Glomerular visceral epithelial cell (primary cell): ENCODE results near the gene SLC6A9.

Experiments used
- DNase-seq: peaks from one replicate; pipeline ENCODE4 v3.0.0-alpha.2; 2016; ENCODE audit errors: extremely low spot score

SLC6A9 gene

DNA sequence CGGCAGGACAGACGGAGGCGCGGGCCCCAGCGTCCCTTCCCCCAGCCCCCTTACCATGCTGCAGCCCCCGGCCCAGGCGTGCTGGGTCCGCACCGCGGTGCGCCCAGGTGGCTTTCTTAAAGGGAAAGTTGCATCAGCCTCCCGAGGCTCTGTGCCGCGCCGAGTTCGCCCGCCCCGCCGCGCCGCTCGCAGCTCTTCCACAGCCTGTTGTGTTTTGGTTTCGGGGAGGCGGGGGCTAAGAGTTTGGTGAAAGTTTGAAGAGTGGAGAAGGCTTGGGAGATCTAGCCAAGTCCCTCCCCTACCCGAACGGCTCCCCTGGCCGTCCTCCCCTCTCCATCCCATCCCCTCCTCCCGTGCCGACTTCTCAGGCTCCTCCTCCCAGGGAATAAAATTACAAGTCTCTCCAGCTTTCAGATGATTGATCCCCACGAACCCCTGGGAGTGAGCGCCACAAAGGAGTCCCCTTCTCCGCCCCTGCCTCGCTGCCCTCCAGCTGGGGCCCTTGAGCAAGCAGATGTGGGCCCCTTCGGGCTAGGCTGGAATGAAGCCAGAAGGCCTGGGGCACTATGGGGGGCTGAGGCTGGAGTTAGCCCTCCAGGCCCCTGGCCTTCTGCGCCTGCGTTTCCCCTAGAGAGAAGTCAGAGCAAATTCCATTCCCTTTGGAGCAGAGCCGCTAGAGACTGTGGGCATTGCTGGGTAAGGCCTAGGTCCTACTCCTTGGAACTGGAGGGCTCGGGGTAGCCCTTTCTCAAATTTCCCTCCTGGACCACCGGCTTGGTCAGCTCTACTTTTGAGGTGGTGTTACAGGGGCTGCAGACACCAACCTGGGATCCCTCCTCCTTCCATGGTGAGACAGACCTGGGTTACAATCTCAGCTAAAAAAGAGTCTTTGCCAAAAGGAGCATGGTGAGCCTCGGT is at the start of gene SLC6A9:
SLC6A9 (minus strand) TSS at position 211 of the 918 bp plus-strand sequence. CDS start 7,185 bp downstream, outside the sequence.
- DNase-seq = no peak

DNA sequence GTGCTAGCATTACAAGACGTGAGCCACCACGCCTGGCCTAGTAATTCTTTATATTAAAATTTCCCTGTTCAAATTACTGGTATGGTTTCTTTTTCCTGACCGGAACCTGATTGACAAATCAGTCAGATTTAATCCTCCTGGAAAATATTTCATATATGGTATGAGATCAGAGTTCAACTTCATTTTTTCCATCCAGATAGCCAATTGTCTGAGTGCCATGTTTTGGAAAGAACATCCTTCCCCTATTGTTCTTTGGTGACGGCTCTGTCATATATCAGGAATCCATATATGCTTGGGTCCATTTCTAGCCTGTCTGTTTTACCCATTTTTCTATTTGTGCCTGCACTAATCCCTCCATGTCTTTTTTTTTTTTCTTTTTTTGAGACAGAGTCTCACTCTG is 48.3 kb upstream of the SLC6A9 start:
- DNase-seq = no peak

DNA sequence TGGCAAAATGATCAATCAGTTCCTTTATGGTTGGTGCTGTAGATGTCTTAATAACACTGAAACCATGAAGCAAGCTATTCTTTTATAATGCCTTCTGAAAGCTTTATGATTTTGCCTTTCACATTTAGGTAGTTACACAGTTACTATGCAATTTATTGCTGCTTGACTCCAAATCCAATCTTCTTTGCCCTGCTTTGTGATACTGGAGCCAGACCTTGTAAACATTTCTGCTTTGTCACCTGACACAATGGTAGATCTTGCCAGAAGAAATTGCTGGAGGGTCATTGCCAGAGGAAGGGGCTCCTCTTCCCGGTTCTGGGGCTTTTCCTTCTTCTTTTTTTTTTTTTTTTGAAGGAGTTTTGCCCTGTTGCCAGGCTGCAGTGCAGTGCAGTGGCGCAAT is 46.8 kb upstream of the SLC6A9 start:
- DNase-seq = no peak

DNA sequence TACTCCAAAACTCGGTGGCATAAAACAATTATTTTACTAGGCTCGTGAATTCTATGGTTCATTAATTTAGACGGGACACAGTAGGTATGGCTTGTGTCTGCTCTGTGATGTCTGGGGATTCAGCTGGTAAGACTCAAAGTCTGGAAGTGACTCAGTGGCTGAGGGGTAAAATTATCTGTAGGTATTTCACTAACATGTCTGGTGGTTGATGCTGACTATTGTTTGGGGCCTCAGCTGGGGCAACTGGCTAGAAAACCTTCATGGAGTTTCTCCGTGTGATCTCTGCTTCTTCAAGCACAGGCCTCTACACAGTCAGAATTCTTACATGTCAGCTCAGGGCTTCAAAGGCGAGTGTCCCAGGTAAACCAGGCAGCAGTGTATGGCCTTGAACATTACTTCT is 46.2 kb upstream of the SLC6A9 start:
- no peak for DNase-seq

DNA sequence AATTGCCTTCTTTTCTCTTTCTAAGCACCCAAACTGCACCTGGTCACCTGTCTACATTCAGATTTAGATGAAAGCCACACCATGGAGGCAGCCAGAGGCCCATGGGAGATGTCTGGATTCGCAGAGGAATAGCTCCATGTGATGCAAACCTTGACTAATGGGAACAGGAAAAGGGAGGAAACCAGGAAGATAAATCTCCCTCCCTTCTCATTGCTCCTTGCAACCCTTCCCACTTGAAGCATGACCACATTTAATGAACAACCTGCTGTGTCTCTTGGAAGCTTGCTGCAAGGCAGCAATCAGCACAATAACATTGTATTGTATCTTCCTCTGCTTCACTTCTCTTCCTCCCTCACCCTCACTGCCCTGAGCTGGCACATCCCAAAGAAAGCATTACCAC is 44.8 kb upstream of the SLC6A9 start:
- no peak for DNase-seq

DNA sequence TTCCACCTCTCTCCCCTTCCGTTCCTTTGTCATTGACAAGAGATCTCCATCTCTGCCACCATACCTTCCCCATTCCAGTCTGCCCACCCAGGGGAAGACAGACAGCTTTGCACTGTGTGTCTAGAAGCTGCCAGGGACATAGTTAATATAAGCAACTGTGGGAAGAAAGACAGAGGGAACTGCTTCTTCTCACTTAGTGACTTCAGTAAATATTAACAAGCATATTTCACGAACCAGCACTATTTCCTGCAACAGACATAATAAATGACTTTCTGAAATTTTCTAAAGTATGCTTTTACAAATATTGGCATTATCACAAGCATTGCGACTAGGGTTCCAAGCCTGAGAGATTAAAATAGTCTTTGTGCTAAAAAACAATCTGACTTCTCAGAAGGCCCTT is 43.2 kb upstream of the SLC6A9 start:
- DNase-seq = no peak

DNA sequence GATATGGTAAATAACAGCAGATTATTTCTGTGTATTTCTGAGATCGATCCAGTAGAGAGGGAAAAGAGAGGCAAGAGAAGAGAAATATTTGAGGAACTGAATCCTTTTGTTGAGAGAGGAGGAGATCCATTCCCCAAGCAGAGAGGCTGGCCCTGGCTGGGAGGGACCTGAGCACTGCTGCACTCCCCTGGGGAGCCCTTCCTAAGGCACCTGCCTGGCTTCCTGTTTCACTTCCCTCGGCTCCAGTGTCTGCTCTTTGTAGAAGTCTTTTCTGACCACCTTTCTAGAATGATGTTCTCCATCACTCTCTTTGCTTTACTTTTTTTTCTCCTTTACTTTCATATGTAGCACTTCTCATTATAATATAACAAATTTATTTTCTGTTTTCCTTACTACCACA is 42.3 kb upstream of the SLC6A9 start:
- no peak for DNase-seq

DNA sequence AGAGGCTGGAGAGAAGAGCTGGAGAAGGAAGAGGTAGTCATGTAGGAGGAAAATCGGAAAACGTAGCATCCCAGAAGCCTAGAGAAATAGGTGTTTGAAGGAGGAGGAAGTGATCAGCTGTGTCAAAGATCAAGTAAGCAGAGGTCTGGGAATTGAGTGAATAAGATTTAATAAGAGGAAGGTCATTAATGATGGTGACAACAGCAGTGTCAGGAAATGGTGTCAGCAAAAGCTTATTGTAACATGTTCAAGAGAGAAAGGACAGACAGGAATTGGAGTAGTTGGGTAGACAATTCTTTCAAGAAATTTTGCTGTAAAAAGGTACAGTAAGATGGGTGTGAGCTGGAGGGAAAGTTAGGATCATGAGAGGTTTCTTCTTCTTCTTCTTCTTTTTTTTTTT is 41.6 kb upstream of the SLC6A9 start:
- no peak for DNase-seq

DNA sequence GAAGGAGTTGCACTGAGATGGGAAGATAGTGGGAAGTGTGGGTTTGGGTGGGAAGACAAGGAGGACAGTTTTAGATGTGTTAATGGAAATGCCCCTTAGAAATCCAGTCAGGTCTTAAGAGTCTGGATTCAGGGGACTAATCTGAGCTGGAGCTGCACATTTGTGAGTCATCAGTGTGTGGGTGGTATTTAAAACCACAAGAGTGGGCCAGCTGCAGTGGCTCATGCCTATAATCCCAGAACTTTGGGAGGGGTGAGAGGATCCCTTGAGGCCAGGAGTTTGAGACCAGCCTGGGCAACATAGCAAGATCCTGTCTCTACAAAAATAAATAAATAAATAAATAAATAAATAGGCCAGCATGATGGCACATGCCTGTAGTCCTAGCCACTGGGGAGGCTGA is 40.9 kb upstream of the SLC6A9 start:
- DNase-seq = peak; percentile 70

DNA sequence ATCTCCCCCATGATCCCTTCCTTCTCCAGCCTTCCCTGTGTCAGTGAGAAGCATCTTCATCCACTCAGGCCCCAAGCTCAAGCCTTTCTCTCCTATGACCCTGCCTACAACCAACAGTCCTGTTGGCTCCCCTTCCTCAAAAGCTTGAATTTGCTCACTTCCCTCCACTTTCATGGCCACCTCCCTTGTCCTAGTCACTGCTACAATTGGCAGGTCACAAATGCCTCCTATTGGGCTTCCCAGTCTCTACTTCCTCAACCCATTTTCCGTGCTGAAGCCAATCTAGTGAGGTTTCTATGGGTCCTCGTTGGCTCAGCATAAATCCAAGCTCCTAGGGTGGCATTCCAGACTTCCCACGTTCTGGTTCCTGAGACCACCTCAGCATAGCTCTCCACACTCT is 40.2 kb upstream of the SLC6A9 start:
- no peak for DNase-seq

DNA sequence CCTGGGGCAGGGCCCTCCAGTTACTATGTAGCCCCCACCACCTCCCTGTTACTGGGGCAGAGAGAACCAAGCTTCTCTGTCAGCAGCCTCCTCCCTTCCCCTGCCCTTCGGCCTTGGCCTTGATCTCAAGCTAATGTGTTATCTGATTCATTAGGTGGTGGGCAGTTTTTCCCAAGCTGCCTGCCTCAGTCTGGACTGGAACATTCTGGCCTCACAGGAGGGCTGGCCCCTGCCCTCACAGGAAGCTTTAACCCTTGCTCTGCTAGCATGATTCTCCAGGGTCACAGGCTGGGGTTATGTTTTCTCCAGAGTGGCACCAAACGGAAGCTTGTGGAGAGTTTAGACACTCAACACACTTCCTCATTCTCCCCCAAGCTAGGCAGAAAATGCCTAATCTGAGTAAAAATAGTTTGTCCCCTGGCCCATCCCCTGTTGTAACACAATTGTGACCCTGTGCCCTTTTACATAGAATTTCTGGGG is 37.2 kb upstream of the SLC6A9 start:
- no peak for DNase-seq

DNA sequence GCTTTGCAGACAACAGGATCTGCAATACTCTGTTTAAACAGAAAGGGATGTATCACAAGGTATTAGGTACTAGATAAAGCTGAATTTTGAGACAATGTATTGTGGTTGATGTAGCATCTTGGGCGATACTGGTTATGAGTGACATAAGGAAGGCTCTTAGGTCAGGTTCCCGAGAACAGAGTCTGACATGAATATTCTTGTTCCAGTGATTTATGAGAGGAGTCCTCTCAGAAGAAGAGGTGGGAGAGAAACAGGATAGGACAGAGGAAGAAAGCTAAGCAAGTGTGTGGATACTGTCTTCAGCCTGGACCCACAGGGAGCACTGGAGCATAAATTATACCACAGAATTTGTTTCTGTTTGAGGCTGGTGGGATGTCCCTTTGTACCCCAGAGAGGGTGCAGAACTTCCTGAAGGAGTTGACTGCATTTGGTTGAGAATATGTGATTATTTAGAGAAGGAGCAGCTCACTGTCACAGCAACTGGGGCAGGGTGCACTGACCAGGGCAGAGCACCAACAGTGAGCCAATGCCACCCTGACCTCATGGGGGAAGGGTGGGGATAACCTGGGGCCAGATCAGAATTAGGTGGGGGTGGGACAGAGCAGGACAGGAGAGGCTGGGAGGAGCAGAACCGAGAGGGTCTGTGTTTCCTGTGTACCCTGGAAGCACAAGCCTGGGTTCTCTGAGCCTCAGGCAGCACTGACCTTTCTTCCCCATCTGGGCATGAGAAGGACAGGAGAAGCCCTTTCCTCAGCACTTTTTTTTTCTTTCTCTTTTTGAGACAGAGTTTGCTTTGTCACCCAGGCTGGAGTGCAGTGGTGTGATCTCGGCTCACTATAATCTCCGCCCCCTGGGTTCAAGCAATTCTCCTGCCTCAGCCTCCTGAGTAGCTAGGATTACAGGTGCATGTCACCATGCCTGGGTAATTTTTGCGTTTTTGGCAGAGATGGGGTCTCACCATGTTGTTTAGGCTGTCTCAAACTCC is 36.3 kb upstream of the SLC6A9 start:
- no peak for DNase-seq

DNA sequence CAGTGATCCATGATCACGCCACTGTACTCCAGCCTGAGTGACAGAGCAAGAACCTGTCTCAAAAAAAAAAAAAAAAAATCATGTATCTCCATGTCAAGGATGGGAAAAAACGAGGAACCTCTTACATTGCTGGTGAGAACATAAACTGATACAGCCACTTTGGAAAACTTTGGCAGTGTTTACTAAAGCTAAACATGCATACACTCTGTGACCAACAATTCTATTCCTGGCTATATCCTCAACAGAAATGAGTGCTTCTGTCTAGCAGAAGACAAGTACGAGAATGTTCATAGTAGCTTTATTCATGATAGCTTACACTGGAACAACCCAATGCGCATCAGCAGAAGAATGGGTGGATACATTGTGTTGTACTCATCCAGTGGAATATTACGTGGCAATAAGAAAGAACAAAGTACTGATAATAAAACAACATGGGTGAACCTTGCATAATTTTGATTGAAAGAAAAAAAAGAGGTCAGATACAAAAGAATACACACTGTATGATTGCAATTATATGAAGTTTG is 31.5 kb upstream of the SLC6A9 start:
- no peak for DNase-seq

DNA sequence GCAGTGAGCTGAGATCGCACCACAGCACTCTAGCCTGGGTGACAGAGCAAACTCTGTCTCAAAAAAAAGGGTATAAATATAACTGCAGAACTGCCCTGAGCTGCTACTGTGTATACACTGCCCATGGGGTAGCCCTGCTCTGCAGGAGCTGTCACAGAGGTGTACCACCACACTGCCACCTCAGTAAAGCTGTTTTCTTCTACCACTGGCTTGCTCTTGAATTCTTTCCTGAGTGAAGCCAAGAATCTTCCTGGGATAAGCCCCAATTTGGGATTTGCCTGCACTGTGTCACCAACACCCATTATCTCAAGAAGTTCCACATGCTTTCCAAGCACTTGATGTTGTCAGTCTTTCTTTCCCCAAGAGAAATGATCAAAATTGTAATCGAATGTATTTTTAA is 30.6 kb upstream of the SLC6A9 start:
- DNase-seq = no peak

DNA sequence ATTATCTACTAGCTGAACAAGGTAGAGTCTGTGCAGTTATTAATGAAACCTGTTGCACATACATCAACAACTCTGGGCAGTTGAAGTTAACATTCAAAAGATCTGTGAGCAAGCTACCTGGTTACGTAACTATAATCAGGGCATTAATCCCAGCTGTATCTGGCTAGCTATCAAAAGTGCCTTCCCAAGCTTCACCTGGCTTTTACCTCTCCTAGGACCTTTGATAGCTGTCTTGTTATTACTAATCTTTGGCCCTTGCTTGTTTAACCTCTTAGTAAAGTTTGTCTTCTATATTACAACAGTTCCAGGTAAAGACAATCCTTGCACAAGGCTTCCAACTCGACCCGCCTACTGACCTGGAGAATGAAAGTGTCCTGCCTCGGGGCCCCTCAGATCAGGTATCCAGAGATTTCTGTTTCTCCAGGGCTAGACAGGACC is 29.6 kb upstream of the SLC6A9 start:
- DNase-seq = no peak

DNA sequence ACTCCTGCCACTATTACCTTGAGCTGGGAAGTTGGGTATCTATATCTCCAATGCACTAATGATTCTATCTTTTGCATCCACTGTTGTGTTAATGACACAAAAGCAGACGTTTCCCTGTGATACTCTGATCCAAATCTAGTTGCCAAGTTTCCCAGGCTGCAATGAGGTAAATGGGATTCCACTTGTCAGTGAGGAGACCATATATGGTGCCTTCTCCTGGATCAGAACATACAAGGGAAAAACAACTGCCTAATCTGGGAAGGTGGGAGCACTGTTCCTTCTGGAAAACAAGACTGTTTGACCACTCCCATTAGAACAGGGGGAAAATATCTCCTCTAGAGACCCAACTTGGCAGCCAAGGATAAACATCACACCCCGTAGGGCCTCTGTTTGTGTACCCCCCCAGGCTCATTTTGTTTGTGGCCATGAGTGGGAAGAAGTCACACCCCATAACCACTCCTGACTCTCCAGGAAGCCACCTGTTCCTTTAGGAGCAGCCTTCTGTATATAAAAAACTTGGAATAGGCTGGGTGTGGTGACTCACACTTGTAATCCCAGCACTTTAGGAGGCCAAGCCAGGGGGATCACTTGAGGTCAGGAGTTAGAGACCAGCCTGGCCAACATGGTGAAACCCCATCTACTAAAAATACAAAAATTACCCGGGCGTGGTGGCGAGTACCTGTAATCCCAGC is 28.5 kb upstream of the SLC6A9 start:
- no peak for DNase-seq

DNA sequence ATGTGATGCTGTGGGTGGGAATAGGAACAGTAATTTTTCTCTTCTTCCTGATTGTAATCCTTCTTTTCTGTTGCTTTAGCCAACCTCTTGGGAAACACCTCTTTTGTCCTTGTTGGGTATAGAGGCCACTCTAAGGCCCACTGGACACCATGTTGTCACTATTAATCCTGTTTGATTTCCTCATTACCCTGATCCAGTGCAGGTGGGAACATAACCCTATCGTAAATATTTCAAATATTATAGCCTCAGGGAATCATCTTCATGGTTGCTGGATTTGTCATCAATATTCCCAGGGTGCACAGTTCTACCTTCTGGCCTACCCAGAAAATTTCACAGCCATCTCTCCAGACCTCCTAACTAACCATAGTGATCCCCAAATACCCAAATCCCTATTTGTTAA is 27.9 kb upstream of the SLC6A9 start:
- no peak for DNase-seq

DNA sequence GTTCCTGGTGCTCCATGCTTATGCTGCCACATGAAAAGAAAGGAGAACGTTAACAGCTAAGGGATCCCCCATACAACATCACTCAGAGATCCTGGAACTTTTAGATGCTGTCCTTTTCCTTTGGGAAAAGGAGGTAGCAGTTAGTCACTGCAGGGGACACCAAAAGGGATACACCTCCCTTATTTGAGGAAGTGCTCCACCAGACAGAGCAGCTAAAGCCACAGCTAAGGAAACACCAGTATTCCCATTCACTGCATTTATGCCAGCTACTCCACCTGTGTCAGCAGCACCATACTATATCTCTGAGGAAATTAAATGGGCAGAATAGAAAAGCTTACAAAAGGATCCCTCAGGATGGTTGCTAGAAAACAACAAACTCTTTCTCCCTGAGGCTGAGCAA is 26.0 kb upstream of the SLC6A9 start:
- DNase-seq = no peak

DNA sequence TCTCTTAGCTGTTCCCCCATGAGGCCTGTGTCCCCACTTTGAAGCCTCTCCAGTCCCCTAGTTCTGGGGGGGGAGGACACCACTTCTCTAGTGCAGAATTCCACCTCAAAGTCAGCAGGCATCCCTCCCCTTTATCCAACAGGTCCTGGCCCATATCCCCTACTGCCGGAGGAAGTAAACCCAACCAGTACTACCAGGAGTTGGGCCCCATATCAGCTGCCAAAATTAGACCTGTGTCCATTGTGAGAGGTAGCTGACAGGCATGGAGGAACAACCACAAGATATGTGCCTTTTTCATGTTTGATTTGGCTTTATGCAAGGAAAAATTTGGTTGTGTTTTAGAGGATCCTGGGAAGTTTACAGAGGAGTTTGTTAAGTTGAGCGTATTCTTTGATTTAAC is 22.1 kb upstream of the SLC6A9 start:
- no peak for DNase-seq

DNA sequence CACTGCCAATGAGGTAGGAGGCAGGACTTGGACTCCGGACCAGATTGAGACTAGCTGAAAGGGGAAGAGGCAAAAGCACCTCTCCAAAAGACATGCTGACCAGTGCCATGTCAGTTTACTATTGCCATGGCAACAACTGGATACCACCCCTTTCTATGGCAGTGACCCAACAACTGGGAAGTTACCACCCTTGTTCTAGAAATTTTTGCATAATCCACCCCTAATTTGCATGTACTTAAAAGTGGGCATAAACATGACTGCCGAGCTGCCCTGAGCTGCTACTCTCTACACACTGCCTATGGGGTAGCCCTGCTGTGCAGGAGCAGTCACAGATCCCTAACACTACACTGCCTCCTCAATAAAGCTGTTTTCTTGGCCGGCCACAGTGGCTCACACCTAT is 19.0 kb upstream of the SLC6A9 start:
- no peak for DNase-seq

DNA sequence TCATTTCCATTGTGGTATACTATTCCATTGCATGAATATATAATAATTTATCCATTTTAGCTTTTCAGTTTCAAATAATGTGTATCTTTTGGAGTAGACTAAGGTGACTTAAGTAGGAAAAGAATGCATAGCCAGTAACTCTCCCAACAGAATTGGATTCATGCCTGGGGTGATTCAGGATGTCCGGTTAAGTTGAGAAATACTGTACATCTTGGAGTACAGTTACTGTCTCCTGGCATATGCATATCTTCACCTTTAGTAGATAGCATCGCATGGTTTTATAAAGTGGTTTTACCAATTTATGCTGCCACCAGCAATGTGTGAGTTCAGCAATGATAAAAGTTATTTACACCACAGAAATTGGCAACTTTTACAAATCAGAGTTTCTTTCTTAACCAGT is 18.6 kb upstream of the SLC6A9 start:
- DNase-seq = peak; percentile 45
